Esophagus squamous epithelium (tissue), 4 donors: ENCODE measurements around the gene GIMAP4.

Experiments
- POLR2A ChIP-seq, 4 donors: fragments of 450-650 bp; IDR thresholded peaks; one replicate each; pipeline ENCODE4 v1.6.1; 2017; ENCODE audit warnings: antibody characterized with exemption in 4 of 4, mild to moderate bottlenecking in 4 of 4, moderate library complexity in 3 of 4
- TF ChIP-seq, protein P1 (sequence below), 6 experiments: fragments of 450-650 bp in 4 of 6; fragments of 200-600 bp in 2 of 6; sonication (generic) in 2 of 6; IDR thresholded peaks; one replicate each; pipeline ENCODE4 v1.5.1; 2016 to 2019; ENCODE audit warnings: antibody characterized with exemption in 6 of 6, mild to moderate bottlenecking in 4 of 6, moderate library complexity in 4 of 6

DNA sequence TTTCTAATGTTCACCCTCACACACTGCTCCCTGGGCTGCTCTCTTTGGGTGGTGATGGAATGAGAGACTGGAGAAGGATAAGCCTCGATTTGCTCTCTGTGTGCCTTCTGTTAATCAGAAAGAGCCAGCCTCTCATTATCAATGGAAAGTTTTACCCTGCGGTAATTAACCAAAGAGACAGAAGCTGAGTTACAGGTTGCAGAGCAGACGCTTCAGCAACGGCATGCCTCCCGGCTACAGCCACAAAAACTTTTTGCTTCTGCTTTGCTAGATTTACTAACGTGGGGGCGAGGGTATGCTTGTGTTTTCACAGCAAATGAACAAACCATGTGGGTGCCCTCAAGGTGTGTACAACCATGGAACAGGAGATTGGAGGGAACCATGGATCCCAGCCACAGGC is 18.0 kb downstream of the GIMAP4 start:
- TF ChIP-seq, protein P1, sequence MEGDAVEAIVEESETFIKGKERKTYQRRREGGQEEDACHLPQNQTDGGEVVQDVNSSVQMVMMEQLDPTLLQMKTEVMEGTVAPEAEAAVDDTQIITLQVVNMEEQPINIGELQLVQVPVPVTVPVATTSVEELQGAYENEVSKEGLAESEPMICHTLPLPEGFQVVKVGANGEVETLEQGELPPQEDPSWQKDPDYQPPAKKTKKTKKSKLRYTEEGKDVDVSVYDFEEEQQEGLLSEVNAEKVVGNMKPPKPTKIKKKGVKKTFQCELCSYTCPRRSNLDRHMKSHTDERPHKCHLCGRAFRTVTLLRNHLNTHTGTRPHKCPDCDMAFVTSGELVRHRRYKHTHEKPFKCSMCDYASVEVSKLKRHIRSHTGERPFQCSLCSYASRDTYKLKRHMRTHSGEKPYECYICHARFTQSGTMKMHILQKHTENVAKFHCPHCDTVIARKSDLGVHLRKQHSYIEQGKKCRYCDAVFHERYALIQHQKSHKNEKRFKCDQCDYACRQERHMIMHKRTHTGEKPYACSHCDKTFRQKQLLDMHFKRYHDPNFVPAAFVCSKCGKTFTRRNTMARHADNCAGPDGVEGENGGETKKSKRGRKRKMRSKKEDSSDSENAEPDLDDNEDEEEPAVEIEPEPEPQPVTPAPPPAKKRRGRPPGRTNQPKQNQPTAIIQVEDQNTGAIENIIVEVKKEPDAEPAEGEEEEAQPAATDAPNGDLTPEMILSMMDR (IDR thresholded peaks at IDR 0.05): no peak
- no peak for TF ChIP-seq POLR2A (IDR thresholded peaks at IDR 0.05)
